SK-N-SH (cell line): Measurements from ENCODE around the gene PTPRK. TPM values are rescaled to one million over a fixed set of nuclear protein-coding genes. Genes with fewer than 3 reads are reported as not detected.
"Not testable (repeated sequence)": the region's sequence is repeated elsewhere in the genome, so short reads cannot be mapped to it uniquely, and the experiment has no call there.

ENCODE experiments used
- CTCF ChIA-PET: fragments of 300-600, 350-600 bp; formaldehyde crosslinking; extraction: SDS; loops from one replicate; lab custom pipeline; 2021; lab: Yijun Ruan, JAX
- POLR2A ChIA-PET: fragments of 350-600 bp; sonication (Branson Sonifier 250); formaldehyde crosslinking; extraction: SDS; loops from one replicate; lab custom pipeline; 2020; ENCODE audit warnings: antibody characterized with exemption, inconsistent platforms; lab: Yijun Ruan, JAX
- DNase-seq: peaks from one replicate; pipeline ENCODE4 v3.0.0; 2012
- H2AFZ ChIP-seq: fragments of 200-600 bp; sonication (generic); 2 replicates; pipeline ENCODE4 v1.8.1; 2016; ENCODE audit warnings: antibody characterized with exemption, mild to moderate bottlenecking, low read depth
- H3F3A ChIP-seq: fragments of 200-600 bp; sonication (generic); replicated peaks from 2 replicates; pipeline ENCODE3; 2016; ENCODE audit warnings: antibody characterized with exemption, mild to moderate bottlenecking; ENCODE audit not compliant: insufficient read depth
- H3K27ac ChIP-seq, 2 experiments: fragments of 200-500 bp in 1 of 2; fragments of 200-600 bp in 1 of 2; sonication (Bioruptor generic) in 1 of 2; sonication (generic), shearing (Covaris generic) in 1 of 2; 2 replicates each; pipeline versions ENCODE4 v1.5.1 to v1.6.1; 2014 to 2016; ENCODE audit warnings: low read depth in 2 of 2, inconsistent platforms in 1 of 2, low read length in 1 of 2, mild to moderate bottlenecking in 1 of 2, mixed read lengths in 1 of 2
- H3K27me3 ChIP-seq: fragments of 200-600 bp; sonication (generic), shearing (Covaris generic); 2 replicates; pipeline ENCODE4 v1.6.1; 2016; ENCODE audit warnings: mixed run types; ENCODE audit not compliant: insufficient read depth
- H3K36me3 ChIP-seq, 2 experiments: fragments of 200-500 bp in 1 of 2; fragments of 200-600 bp in 1 of 2; sonication (Bioruptor generic) in 1 of 2; sonication (generic) in 1 of 2; replicated peaks in 1 of 2; 2 replicates each; pipeline versions ENCODE3 to v1.5.1; 2014 to 2016; ENCODE audit warnings: low read length in 1 of 2, mild to moderate bottlenecking in 1 of 2; ENCODE audit not compliant: insufficient read depth in 2 of 2, control insufficient read depth in 1 of 2
- H3K4me1 ChIP-seq, 2 experiments: fragments of 200-500 bp in 1 of 2; fragments of 200-600 bp in 1 of 2; sonication (Bioruptor generic) in 1 of 2; sonication (generic), shearing (Covaris generic) in 1 of 2; 2 replicates each; pipeline versions ENCODE4 v1.5.1 to v1.6.1; 2014 to 2016; ENCODE audit warnings: low read depth in 1 of 2, low read length in 1 of 2, mixed run types in 1 of 2; ENCODE audit not compliant: insufficient read depth in 2 of 2, control insufficient read depth in 1 of 2
- H3K4me2 ChIP-seq: fragments of 200-600 bp; sonication (generic), shearing (Covaris generic); 2 replicates; pipeline ENCODE4 v1.6.1; 2017; ENCODE audit warnings: mixed run types
- H3K4me3 ChIP-seq, 2 experiments: fragments of 200-500 bp in 1 of 2; fragments of 200-600 bp in 1 of 2; sonication (Bioruptor generic) in 1 of 2; sonication (generic), shearing (Covaris generic) in 1 of 2; 2 replicates each; pipeline versions ENCODE4 v1.5.1 to v1.8.1; 2014 to 2016; ENCODE audit warnings: low read depth in 2 of 2, inconsistent platforms in 1 of 2, low read length in 1 of 2, mild to moderate bottlenecking in 1 of 2, mixed read lengths in 1 of 2, moderate library complexity in 1 of 2
- H3K79me2 ChIP-seq: fragments of 200-600 bp; sonication (generic); 2 replicates; pipeline ENCODE4 v1.8.1; 2017; ENCODE audit warnings: mild to moderate bottlenecking; ENCODE audit not compliant: insufficient read depth
- H3K9ac ChIP-seq: fragments of 200-600 bp; sonication (generic); 2 replicates; pipeline ENCODE4 v1.6.1; 2017; ENCODE audit warnings: mixed run types
- H3K9me2 ChIP-seq: fragments of 200-600 bp; sonication (generic); 2 replicates; pipeline ENCODE4 v1.6.1; 2017; ENCODE audit warnings: mixed run types
- H3K9me3 ChIP-seq: fragments of 200-600 bp; sonication (generic); 2 replicates; pipeline ENCODE4 v1.6.1; 2017; ENCODE audit warnings: mixed run types, mild to moderate bottlenecking, moderate library complexity
- H4K20me1 ChIP-seq: fragments of 200-600 bp; sonication (generic); 2 replicates; pipeline ENCODE4 v1.6.1; 2017; ENCODE audit warnings: mild to moderate bottlenecking, mixed run types; ENCODE audit not compliant: insufficient read depth
- ELF1 ChIP-seq: IDR thresholded peaks from 2 replicates; pipeline ENCODE4 v1.4.0; 2012
- EP300 ChIP-seq, 2 experiments: IDR thresholded peaks; 2 replicates each; pipeline versions ENCODE4 v1.4.0 to v1.6.1; 2012; ENCODE audit warnings: borderline replicate concordance in 1 of 2, low read depth in 1 of 2, low read length in 1 of 2
- EZH2phosphoT487 ChIP-seq: fragments of 200-600 bp; sonication (generic); IDR thresholded peaks from 2 replicates; pipeline ENCODE4 v1.6.1; 2017; ENCODE audit warnings: low read depth, mixed run types, mild to moderate bottlenecking, antibody characterized with exemption, moderate library complexity, borderline replicate concordance
- FOSL2 ChIP-seq: IDR thresholded peaks from 2 replicates; pipeline ENCODE4 v1.4.0; 2012; ENCODE audit warnings: low read depth, mild to moderate bottlenecking, moderate library complexity, borderline replicate concordance
- FOXM1 ChIP-seq: IDR thresholded peaks from 2 replicates; pipeline ENCODE4 v1.4.0; 2012; ENCODE audit warnings: low read depth, mild to moderate bottlenecking
- GATA2 ChIP-seq: sonication (generic); formaldehyde crosslinking; IDR thresholded peaks from 2 replicates; pipeline ENCODE4 v1.5.0; 2020; ENCODE audit warnings: mild to moderate bottlenecking, missing genetic modification reagents
- JUND ChIP-seq: IDR thresholded peaks from 2 replicates; pipeline ENCODE4 v1.4.0; 2012
- MEF2A ChIP-seq: IDR thresholded peaks from 2 replicates; pipeline ENCODE4 v1.4.0; 2012; ENCODE audit warnings: low read depth, borderline replicate concordance
- MXI1 ChIP-seq: IDR thresholded peaks from 2 replicates; pipeline ENCODE4 v1.6.1; 2012; ENCODE audit warnings: mild to moderate bottlenecking, low read depth, low read length, improper control_type of control experiment
- NFIC ChIP-seq: IDR thresholded peaks from 2 replicates; pipeline ENCODE4 v1.4.0; 2012; ENCODE audit warnings: borderline replicate concordance
- POLR2AphosphoS5 ChIP-seq: IDR thresholded peaks from 2 replicates; pipeline ENCODE4 v1.6.1; 2012; ENCODE audit warnings: low read depth, low read length
- SMC3 ChIP-seq: IDR thresholded peaks from 2 replicates; pipeline ENCODE4 v1.6.1; 2012; ENCODE audit warnings: low read depth, low read length, improper control_type of control experiment
- TCF12 ChIP-seq: IDR thresholded peaks from 2 replicates; pipeline ENCODE4 v1.4.0; 2012
- TEAD4 ChIP-seq: IDR thresholded peaks from 2 replicates; pipeline ENCODE4 v1.4.0; 2012; ENCODE audit warnings: mild to moderate bottlenecking, borderline replicate concordance; ENCODE audit not compliant: insufficient read depth
- ZBTB33 ChIP-seq: IDR thresholded peaks from 2 replicates; pipeline ENCODE4 v1.4.0; 2012; ENCODE audit warnings: low read depth, borderline replicate concordance
- WGBS: methylation state at CpG from one replicate; pipeline ENCODE4 v1.1.6; 2017; ENCODE audit warnings: low lambda C conversion rate; 5-methylcytosine and 5-hydroxymethylcytosine counted together
- polyA plus RNA-seq, 3 experiments: library from polyadenylated mRNA; depleted of rRNA; stranded (reverse); fragments of >200 nt; gene quantifications; 2 replicates each; pipeline ENCODE4 v1.2.3, GENCODE V29; 2012
- TF ChIP-seq, protein P1 (sequence below): IDR thresholded peaks from 2 replicates; pipeline ENCODE4; 2012

The PTPRK gene
- polyA plus RNA-seq, 1 of the 3 experiments (the other 2 are of a cell fraction) = 9.5 TPM

DNA sequence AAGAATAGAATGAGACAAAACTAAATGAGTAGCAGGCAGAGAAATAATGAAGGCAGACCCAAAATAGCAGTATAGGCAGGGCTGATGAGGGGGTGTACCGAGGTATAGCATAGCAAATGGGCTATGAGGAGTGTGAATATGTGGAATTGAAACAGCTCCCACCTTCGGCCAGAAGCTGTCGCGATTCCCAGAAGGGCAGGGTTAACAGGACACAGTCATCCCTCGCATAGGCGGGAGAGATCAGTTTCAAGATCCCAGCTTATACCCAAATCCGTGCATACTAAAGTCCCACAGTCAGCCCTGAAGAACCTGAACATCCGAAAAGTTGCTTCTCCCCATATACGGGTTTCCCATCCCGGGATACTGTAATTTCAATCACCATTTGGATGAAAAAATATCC is 82.7 kb downstream of the PTPRK start:
- Histone ChIP-seq H3K4me2 (no peak overlapping the region), H3F3A (peaks cover 6% of the 10 kb centered on the region), H4K20me1 (no peaks in the 10 kb centered on the region; the same call in 1 of the 2 replicates), H3K27ac (no peak overlapping the region), H3K9me3 (no peaks in the 10 kb centered on the region), H3K4me3 (no peak overlapping the region), H3K36me3 (no peaks in the 10 kb centered on the region), H3K79me2 (peaks cover 18% of the 10 kb centered on the region), H3K4me1 (peaks cover 0 to 4% of the 10 kb centered on the region in 2 experiments; a peak in 1 of 4 replicates), H3K9ac (no peak overlapping the region), H3K27me3 (no peaks in the 10 kb centered on the region), H2AFZ (no peak overlapping the region), H3K9me2 (no peaks in the 10 kb centered on the region)
- 83% methylated on average over 9 of the region's 10 CpGs for WGBS
- ChIA-PET POLR2A (no interaction called here), CTCF (no interaction called here)
- no peak for DNase-seq
- TF ChIP-seq ZBTB33 = no peak
- no peak for TF ChIP-seq MXI1
- no peak for TF ChIP-seq SMC3
- TF ChIP-seq, all 33 proteins: peak for 0

- CTCF ChIA-PET, DNase-seq, POLR2A ChIA-PET, H3K9ac ChIP-seq, H3K4me2 ChIP-seq, H3K9me2 ChIP-seq, H3K27ac ChIP-seq, H3K27me3 ChIP-seq, H3K4me3 ChIP-seq, H3K36me3 ChIP-seq, H2AFZ ChIP-seq, H4K20me1 ChIP-seq, H3K9me3 ChIP-seq: not testable (repeated sequence)
- Histone ChIP-seq H3K79me2 (peaks cover 24% of the 10 kb centered on the region), H3K4me1 (peaks cover 0 to 15% of the 10 kb centered on the region in 2 experiments; a peak in 1 of 4 replicates), H3F3A (peaks cover 15% of the 10 kb centered on the region)
- WGBS = 62% methylated on average over 1 of the region's 1 CpG
These were observed 85.6 kb downstream of the PTPRK start for GRCh38 chr6:128434752-128435151.

GRCh38 chr6:128432394-128432793 is 88.0 kb downstream of the PTPRK start:
- peaks cover 0 to 15% of the 10 kb centered on the region in 2 experiments; a peak in 1 of 4 replicates for H3K4me1 ChIP-seq
- H3K9ac ChIP-seq = no peak overlapping the region
- H3K79me2 ChIP-seq = peaks cover 26% of the 10 kb centered on the region
- peak overlapping the region in 1 of 2 experiments; percentile 71; a peak in 2 of 4 replicates for H3K27ac ChIP-seq
- H3K27me3 ChIP-seq = no peaks in the 10 kb centered on the region
- no peak overlapping the region for H3K4me2 ChIP-seq
- no peaks in the 10 kb centered on the region for H3K9me2 ChIP-seq
- no peaks in the 10 kb centered on the region for H3K9me3 ChIP-seq
- H4K20me1 ChIP-seq = peaks cover 4% of the 10 kb centered on the region; the same call in 1 of the 2 replicates
- H3K36me3 ChIP-seq = peaks cover 0 to 3% of the 10 kb centered on the region in 2 experiments
- ChIA-PET POLR2A (no interaction called here), CTCF (no interaction called here)
- DNase-seq = no peak
- H3F3A ChIP-seq = peaks cover 12% of the 10 kb centered on the region
- H3K4me3 ChIP-seq = no peak overlapping the region
- no peak overlapping the region for H2AFZ ChIP-seq
- TF ChIP-seq FOSL2 = peak; percentile 72
- no peak for TF ChIP-seq GATA2 (CRISPR knock-in tag)
- TF ChIP-seq ELF1 = no peak
- TF ChIP-seq EZH2phosphoT487 = no peak
- peak in 1 of 2 experiments; percentile 48; a peak in 1 of 4 replicates for TF ChIP-seq EP300 (IDR thresholded peaks at IDR 0.05; ENCODE audit: borderline replicate concordance in 1 of 2, low read depth in 1 of 2, low read length in 1 of 2)
- TF ChIP-seq, protein P1, sequence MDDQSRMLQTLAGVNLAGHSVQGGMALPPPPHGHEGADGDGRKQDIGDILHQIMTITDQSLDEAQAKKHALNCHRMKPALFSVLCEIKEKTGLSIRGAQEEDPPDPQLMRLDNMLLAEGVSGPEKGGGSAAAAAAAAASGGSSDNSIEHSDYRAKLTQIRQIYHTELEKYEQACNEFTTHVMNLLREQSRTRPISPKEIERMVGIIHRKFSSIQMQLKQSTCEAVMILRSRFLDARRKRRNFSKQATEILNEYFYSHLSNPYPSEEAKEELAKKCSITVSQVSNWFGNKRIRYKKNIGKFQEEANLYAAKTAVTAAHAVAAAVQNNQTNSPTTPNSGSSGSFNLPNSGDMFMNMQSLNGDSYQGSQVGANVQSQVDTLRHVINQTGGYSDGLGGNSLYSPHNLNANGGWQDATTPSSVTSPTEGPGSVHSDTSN = peak; percentile 32; the same call in 1 of the 2 replicates
- TF ChIP-seq TCF12 = peak; percentile 78
- TF ChIP-seq TEAD4 = peak; percentile 36; the same call in 1 of the 2 replicates
- no peak for TF ChIP-seq FOXM1
- TF ChIP-seq NFIC = peak; percentile 25; the same call in 1 of the 2 replicates
- TF ChIP-seq MXI1 = no peak
- no peak for TF ChIP-seq SMC3
- TF ChIP-seq POLR2AphosphoS5 = no peak
- no peak for TF ChIP-seq MEF2A
- TF ChIP-seq JUND = peak; percentile 79
